HFF-Myc (cell line): ENCODE results near the gene THBS3.
A peak's percentile ranks its signal among the peaks of the same experiment; 100 is the strongest.

Experiments
- DNase-seq: peaks from one replicate; pipeline ENCODE4 v3.0.0-alpha.2; 2011; ENCODE audit warnings: low read depth; ENCODE audit errors: extremely low read depth
- H3K4me3 ChIP-seq: replicated peaks from 2 replicates; pipeline ENCODE4 v1.5.1; 2011; ENCODE audit warnings: low read depth, mild to moderate bottlenecking, control low read depth, low read length
- CTCF ChIP-seq: IDR thresholded peaks from 2 replicates; pipeline ENCODE4 v1.5.1; 2012; ENCODE audit warnings: mild to moderate bottlenecking, low read depth, low read length, control low read depth; ENCODE audit errors: missing control alignments

Gene THBS3

DNA sequence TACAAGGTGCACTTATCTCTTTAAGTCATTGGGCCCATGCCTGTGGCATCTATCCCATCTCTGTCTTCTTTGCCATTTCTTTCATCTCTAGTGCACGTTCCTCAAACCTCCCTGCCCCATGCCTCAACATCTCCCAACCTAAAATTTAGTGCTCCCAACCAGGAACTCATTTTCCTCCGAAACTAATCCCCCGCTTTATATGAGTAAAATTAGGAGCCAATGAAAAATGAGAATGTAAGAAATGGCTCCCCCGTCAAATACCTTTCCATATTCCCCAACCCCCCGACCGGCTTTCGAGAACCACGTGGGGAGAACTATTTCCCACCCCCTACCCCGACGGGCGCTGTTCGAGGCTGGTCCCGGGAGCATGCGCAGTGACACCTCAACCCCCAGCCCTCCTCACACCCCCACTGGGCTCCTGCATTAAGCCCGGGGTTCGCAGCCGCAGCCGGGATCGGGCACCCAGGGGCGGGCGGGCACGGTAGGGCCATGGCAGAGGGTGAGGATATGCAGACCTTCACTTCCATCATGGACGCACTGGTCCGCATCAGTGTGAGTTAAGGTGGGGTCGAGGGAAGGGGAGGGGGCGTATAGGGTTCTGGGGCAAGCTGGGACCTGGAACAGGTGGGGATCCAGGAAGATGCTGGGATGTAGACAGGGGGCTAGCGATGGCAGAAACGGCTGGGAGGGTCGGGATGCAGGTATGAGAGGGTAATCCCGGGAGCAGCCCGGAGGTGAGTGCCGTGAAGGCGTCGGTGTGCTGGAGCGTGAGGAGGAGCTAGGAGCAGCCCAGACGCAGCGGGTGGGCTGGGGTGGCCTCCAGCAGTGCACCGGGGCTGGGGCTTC lies 34.0 kb downstream of the THBS3 start, which contains the start of gene TRIM46:
TRIM46 (plus strand) TSS at position 372 of the 846 bp plus-strand sequence; CDS start at position 490, 118 bp downstream.
- no peak for TF ChIP-seq CTCF
- H3K4me3 ChIP-seq: peak within 1 kb of the TSS; percentile 91
- DNase-seq: no peak

DNA sequence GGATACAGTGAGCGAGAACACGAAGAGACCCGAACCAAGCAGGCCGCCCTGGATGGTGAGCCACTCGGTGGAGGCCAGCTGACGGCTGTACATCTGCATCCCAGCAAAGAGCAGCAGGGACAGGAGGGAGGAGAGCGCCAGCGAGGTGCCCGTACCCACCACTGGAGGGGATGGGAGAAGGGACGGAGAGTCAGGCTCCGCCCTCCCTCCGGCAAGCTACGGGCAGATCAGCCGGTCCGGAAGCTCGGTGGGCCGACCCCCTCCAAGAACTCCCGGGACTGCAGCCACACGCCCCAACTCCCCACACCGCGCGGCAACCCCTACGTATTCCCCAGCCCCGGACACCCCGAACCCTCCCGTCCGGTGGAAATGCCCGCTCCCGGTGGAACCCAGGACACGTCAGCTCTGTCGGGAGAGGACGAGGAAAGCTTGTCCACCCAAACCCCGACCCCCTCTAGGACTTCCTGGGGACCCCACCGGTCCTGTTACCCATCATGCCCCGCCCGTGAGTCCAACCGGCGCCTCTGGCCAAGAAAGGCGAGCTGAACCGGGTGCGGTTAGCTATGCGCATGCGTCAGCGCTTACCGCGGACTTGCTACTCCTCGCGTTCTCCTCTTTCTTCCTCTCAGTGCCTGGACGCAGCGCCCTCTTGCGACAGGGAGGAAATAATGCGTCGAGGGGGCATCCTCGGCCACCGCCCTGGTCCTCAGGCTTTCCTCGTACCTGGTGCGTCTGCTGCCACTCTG lies 34.8 kb downstream of the THBS3 start, which contains the start of gene KRTCAP2:
KRTCAP2 (minus strand) TSS at position 573 of the 746 bp plus-strand sequence; CDS start at position 493, 80 bp downstream.
- TF ChIP-seq CTCF: peak; percentile 92
- peak; percentile 90 for DNase-seq
- peak within 1 kb of the TSS; percentile 91 for H3K4me3 ChIP-seq

GRCh38 chr1:155171836-155172731 lies 35.6 kb downstream of the THBS3 start:
- TF ChIP-seq CTCF: no peak

GRCh38 chr1:155170806-155171205 lies 36.9 kb downstream of the THBS3 start:
- no peak for TF ChIP-seq CTCF
- no peak for DNase-seq
- no peak overlapping the region for H3K4me3 ChIP-seq

More at GRCh38 chr1:155171836-155172731, 35.6 kb downstream of the THBS3 start:
- peak overlapping the region; percentile 91 for H3K4me3 ChIP-seq
- DNase-seq: no peak

DNA sequence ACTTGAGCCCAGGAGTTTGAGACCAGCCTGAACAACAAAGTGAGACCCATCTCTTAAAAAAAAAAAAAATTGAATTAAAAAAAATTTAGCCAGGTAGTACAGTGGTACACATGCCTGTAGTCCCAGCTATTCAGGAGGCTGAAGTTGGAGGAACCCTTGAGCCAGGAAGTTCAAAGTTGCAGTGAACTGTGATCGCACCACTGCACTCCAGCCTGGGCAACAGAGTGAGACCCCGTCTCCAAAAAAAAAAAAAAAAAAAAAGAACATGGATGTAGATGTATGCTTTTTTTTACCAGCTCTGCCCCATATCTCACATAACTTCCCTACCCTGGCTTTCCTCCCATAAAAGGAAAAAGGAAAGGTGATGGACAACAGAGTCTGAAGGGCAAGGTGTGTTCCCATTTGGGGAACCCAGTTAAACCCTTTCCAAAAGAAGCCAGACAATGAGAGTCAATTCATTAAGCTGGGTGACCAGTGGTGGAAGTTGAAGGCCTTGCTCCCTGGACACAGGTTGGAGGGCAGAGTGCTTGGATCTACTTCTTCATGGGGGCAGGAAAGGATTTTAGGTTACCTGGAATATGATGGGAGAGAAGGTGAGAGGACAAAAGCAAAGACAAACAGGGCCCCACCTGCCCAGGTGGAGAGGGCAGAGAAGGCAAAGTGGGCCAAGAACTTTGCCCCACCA lies 37.5 kb downstream of the THBS3 start:
- no peak for TF ChIP-seq CTCF
- H3K4me3 ChIP-seq: no peak overlapping the region
- no peak for DNase-seq
